ENCODE data around the gene WDR5. TPM values are rescaled to one million over a fixed set of nuclear protein-coding genes. Genes with fewer than 3 reads are reported as not detected.

Gene WDR5
- total and polyA plus RNA-seq, 7 donors, result 10.8 to 33.6 (median 15.0) TPM

DNA sequence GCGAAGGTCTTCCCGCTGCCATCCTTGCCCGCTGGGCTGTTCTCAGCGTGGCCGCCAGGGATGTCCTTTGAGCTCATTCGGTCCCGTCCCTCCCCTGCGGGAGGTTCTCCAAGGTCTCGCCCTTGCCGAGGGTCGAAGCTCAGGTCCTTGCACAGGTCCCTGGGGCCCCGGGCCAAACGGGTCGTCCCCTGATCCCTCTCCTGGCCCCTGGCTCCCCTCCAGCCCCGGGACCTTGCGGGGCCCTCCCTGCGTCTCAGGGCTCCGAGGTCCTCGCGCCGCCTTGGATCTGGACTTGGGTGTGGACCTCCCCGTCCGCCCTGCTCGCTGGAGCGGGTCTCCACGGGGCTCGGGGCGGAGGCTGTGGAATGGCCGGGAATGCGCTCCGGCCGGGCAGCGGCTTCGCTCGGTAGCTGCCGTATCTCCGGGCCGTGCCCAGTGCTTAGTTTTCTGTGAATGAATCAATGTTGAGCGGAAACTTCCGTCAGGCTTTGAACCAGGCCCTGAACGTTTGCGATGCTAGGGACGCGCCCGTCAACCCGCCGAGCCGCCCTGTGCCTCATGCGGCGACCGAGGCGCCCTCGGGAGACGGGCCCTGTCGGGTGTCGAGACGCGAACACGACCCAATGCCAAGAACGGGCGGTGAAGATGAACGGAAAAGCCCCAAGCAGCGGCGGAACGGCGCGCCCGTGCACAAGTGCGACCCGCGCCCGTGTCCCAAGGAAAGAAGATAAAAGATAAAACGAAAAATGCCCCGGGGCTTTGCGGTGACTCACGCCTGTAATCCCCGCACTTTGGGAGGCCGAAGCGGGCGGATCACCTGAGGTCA is 27.7 kb downstream of the WDR5 start:
- peaks cover under 1 to 7% (median 6%) of the 10 kb centered on the region in 4 donors for H3K36me3 ChIP-seq
- no peaks in the 10 kb centered on the region for H3K9me3 ChIP-seq
- intact Hi-C loops (cut with DNase I), result loop anchor here (1.0 to 2.0 kb wide), 2 partner anchors 27 to 481 kb away; partner anchors contain the start of gene WDR5
- peak; percentile 88 for DNase-seq
- no peaks in the 10 kb centered on the region for H3K27me3 ChIP-seq
- peaks cover 0 to 31% (median 13%) of the 10 kb centered on the region in 4 donors for H3K4me1 ChIP-seq
- no peak overlapping the region for H3K4me3 ChIP-seq
- 1% methylated on average over 80 of the region's 80 CpGs for WGBS, 2 donors
- no peak overlapping the region for H3K27ac ChIP-seq
- TF ChIP-seq POLR2AphosphoS5 (IDR thresholded peaks at IDR 0.05) (peak in 1 of 4 donors; percentile 48), POLR2A (IDR thresholded peaks at IDR 0.05) (no peak)
- TF ChIP-seq, protein P1, sequence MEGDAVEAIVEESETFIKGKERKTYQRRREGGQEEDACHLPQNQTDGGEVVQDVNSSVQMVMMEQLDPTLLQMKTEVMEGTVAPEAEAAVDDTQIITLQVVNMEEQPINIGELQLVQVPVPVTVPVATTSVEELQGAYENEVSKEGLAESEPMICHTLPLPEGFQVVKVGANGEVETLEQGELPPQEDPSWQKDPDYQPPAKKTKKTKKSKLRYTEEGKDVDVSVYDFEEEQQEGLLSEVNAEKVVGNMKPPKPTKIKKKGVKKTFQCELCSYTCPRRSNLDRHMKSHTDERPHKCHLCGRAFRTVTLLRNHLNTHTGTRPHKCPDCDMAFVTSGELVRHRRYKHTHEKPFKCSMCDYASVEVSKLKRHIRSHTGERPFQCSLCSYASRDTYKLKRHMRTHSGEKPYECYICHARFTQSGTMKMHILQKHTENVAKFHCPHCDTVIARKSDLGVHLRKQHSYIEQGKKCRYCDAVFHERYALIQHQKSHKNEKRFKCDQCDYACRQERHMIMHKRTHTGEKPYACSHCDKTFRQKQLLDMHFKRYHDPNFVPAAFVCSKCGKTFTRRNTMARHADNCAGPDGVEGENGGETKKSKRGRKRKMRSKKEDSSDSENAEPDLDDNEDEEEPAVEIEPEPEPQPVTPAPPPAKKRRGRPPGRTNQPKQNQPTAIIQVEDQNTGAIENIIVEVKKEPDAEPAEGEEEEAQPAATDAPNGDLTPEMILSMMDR (IDR thresholded peaks at IDR 0.05), result peak; percentile 59 to 82 (median 78)

DNA sequence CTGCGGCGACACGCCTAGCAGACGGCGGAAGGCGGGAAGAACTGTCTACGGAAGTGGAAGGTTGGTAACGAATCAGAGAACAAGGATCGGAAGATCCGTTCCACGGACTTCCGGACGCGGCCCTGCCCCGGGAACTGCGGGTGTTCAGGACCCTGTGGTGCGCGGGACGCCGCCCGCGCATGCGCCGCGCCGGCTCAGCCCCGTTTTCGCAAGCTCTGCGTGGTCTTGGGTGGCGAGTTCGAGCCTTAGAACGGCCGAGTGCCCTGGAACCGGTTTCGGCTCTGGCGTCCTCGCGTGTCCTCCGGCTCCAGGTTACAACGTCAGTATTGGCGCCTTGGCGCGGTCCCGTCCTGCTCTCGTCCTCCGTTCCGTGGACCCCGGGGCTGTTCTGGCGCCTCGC is 29.0 kb downstream of the WDR5 start:
- Histone ChIP-seq H3K9me3 (no peaks in the 10 kb centered on the region), H3K4me1 (peaks cover 0 to 31% (median 13%) of the 10 kb centered on the region in 4 donors), H3K27me3 (no peaks in the 10 kb centered on the region), H3K27ac (no peak overlapping the region), H3K36me3 (no peaks in the 10 kb centered on the region), H3K4me3 (no peak overlapping the region)
- WGBS, 2 donors, result 0% methylated on average over 50 of the region's 50 CpGs
- DNase-seq, result no peak
- TF ChIP-seq, protein P1 (IDR thresholded peaks at IDR 0.05), result no peak
- TF ChIP-seq POLR2A (IDR thresholded peaks at IDR 0.05) (no peak), EP300 (IDR thresholded peaks at IDR 0.05) (no peak), POLR2AphosphoS5 (IDR thresholded peaks at IDR 0.05) (no peak)
- intact Hi-C loops (cut with DNase I), result loop anchor here (2.0 to 5.0 kb wide), 2 partner anchors 480 to 497 kb away; no protein-coding TSS in a partner anchor

DNA sequence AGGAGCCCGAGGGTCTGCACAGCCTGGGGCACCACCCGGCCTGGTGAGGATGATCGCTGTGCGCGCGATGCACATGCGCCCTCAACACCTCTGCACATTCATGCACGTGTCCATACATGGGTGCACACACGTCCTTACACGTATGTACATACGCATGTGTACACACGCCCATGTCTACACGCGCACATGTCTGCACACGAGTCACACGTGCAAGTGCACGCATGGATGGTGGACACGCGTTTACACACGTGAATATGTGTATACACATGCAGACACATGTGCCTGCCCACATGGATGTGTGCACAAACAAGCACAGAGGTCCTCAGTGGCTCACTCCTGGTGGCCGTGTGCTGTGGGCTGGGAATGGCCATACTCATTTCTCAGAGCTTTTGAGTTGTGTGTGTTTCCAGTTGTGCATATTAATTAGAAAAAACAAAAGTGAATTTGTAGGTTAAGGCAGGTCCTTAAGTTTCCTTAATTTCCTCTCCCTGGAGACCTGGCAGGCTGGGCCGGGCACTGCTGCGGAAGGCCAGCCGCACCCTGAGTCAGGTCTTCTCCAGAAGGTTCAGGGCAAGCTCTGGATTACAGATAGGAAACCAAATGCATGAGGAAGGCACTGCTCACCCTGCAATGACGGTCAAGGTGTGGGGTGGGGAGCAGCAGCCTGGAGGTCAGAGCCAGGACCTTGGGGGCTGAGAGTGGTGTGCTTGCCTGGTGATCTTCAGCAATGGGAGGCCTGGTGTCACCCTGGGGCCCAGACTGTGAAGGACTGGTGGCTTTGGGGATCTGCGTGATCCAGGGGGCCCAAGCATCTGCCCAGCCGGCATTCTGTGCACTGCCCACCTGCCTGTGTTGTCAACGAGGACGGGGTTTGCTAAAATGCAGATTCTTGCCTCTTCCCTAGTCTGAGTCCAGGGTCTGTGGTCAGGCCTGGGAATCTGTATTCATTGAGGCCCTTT is 29.8 kb downstream of the WDR5 start:
- TF ChIP-seq EP300 (IDR thresholded peaks at IDR 0.05) (no peak), POLR2A (IDR thresholded peaks at IDR 0.05) (no peak)
- TF ChIP-seq, protein P1 (IDR thresholded peaks at IDR 0.05), result no peak
- Histone ChIP-seq H3K4me1 (peaks cover 0 to 31% (median 13%) of the 10 kb centered on the region in 4 donors), H3K9me3 (no peaks in the 10 kb centered on the region), H3K36me3 (no peaks in the 10 kb centered on the region), H3K27me3 (no peaks in the 10 kb centered on the region), H3K27ac (peak overlapping the region in 1 of 4 donors; percentile 2), H3K4me3 (no peak overlapping the region)
- intact Hi-C loops (cut with DNase I), result loop anchor here (2.0 to 5.0 kb wide), 2 partner anchors 479 to 497 kb away; no protein-coding TSS in a partner anchor
- 48% methylated on average over 29 of the region's 29 CpGs for WGBS, 2 donors
- DNase-seq, result no peak

DNA sequence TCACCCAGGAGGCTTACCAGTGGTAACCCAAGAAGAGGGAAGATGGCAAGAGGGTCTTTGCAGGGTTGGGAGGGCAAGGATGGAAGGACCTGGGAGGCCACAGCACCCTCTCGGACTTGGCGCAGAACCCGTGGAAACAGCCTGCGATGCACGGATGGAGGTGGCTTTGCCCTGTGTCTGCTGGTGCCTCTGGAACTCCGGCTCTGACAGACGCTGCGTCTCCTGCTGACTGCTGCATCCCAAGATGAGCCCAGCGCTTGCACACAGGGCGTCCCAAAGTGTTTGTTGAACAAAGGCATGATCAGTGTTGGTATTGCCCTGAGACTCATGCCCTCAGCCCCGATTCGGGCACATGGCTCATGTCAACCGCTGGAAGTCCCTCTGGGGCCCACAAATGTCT is 30.5 kb downstream of the WDR5 start:
- 95 to 97% methylated on average over 13 of the region's 13 CpGs for WGBS, 2 donors
- Histone ChIP-seq H3K27me3 (no peaks in the 10 kb centered on the region), H3K4me3 (no peak overlapping the region), H3K4me1 (peaks cover 0 to 31% (median 13%) of the 10 kb centered on the region in 4 donors), H3K27ac (peak overlapping the region in 1 of 4 donors; percentile 2), H3K36me3 (no peaks in the 10 kb centered on the region), H3K9me3 (no peaks in the 10 kb centered on the region)
- no peak for DNase-seq
- intact Hi-C loops (cut with DNase I), result loop anchor here (5.0 kb wide), 1 partner anchor 496 kb away; no protein-coding TSS in a partner anchor
- TF ChIP-seq POLR2AphosphoS5 (IDR thresholded peaks at IDR 0.05), result no peak
- no peak for TF ChIP-seq POLR2A (IDR thresholded peaks at IDR 0.05)
- TF ChIP-seq, protein P1 (IDR thresholded peaks at IDR 0.05), result no peak
